ENCODE results near the gene PPM1B. TPM values are rescaled to one million over a fixed set of nuclear protein-coding genes. Genes with fewer than 3 reads are reported as not detected.

The PPM1B gene
- total and polyA plus RNA-seq, 8 donors = 37.5 to 66.2 (median 57.0) TPM

- H3K27me3 ChIP-seq = no peaks in the 10 kb centered on the region
- no peaks in the 10 kb centered on the region for H3K9me3 ChIP-seq
- H3K36me3 ChIP-seq = peaks cover 0 to 30% of the 10 kb centered on the region in 2 donors
- intact Hi-C loops (cut with DNase I) = no loop called here
- no peak for DNase-seq
- no peak overlapping the region for H3K4me3 ChIP-seq
- TF ChIP-seq, protein P1, sequence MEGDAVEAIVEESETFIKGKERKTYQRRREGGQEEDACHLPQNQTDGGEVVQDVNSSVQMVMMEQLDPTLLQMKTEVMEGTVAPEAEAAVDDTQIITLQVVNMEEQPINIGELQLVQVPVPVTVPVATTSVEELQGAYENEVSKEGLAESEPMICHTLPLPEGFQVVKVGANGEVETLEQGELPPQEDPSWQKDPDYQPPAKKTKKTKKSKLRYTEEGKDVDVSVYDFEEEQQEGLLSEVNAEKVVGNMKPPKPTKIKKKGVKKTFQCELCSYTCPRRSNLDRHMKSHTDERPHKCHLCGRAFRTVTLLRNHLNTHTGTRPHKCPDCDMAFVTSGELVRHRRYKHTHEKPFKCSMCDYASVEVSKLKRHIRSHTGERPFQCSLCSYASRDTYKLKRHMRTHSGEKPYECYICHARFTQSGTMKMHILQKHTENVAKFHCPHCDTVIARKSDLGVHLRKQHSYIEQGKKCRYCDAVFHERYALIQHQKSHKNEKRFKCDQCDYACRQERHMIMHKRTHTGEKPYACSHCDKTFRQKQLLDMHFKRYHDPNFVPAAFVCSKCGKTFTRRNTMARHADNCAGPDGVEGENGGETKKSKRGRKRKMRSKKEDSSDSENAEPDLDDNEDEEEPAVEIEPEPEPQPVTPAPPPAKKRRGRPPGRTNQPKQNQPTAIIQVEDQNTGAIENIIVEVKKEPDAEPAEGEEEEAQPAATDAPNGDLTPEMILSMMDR (IDR thresholded peaks at IDR 0.05) = no peak
- ATAC-seq = no peak
- no peaks in the 10 kb centered on the region for H3K4me1 ChIP-seq
- H3K27ac ChIP-seq = no peak overlapping the region
Measured at GRCh38 chr2:44210362-44210761, 41.7 kb downstream of the PPM1B start.

DNA sequence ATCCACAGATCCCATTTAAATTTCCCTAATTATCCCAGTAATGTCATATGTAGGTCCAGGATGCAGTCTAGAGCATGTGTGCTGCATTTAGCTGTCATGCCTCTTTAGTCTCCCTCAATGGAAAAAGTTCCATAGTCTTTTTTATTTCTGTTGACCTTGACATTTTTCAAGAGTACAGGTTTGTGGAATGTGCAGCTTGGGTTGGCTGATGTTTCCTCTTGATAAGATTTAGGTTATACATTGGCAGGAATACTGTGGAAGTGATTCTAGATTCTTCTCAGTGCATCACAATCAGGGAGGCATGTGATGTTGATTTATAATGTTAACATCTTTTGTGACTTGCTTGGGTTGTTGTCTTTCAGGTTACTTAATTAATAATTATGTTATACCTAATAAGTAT lies 42.5 kb downstream of the PPM1B start:
- DNase-seq (no peak), ATAC-seq (no peak)
- intact Hi-C loops (cut with DNase I) = no loop called here
- H3K27ac ChIP-seq = no peak overlapping the region
- TF ChIP-seq, protein P1 (IDR thresholded peaks at IDR 0.05) = no peak
- H3K36me3 ChIP-seq = peaks cover 0 to 33% of the 10 kb centered on the region in 2 donors
- H3K4me1 ChIP-seq = no peaks in the 10 kb centered on the region
- H3K9me3 ChIP-seq = no peaks in the 10 kb centered on the region
- no peaks in the 10 kb centered on the region for H3K27me3 ChIP-seq
- no peak overlapping the region for H3K4me3 ChIP-seq

DNA sequence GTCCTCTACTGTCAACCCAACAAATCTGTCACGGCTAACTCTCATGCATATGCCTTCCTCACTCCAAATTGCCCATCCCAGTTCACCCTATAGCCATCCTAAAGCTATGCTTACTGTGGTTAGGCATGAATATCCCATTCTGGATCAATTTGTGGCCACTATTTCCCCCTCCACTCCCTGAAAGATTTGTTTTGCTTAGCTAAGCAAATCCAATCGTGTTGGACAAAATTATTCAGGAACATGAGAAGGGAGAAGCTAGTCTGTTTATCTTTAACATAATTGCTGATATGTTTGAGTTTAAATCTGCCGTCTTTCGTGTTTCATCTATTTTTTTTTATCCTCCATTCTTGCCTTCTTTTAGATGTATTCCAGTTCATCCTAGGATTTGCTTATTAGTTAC lies 43.6 kb downstream of the PPM1B start:
- no peak overlapping the region for H3K27ac ChIP-seq
- intact Hi-C loops (cut with DNase I) = no loop called here
- H3K36me3 ChIP-seq = peaks cover 0 to 36% of the 10 kb centered on the region in 2 donors
- ATAC-seq (no peak), DNase-seq (no peak)
- TF ChIP-seq, protein P1 (IDR thresholded peaks at IDR 0.05) = no peak
- H3K4me1 ChIP-seq = no peaks in the 10 kb centered on the region
- no peak overlapping the region for H3K4me3 ChIP-seq
- H3K27me3 ChIP-seq = no peaks in the 10 kb centered on the region
- H3K9me3 ChIP-seq = no peaks in the 10 kb centered on the region

DNA sequence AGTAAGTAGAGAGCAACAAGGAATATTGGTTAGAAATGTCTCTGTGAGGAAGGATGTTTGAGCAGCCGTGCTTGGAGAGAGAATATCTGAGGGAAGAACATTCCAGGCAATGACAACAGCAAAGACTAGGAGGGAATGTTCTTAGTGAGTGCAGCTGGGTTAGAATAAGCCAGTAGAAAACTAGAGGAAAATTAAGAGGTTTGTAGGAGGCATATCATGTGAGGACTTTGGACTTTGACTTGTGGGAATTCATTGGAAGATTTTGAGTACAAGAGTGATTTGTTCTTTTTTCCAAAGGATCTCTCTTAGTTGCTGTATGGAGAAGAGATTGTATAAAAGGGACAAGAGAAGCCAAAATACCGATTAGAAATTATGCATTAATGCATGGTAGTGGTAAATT lies 47.2 kb downstream of the PPM1B start:
- Histone ChIP-seq H3K4me1 (no peaks in the 10 kb centered on the region), H3K27ac (no peak overlapping the region), H3K9me3 (no peaks in the 10 kb centered on the region), H3K27me3 (no peaks in the 10 kb centered on the region), H3K36me3 (peaks cover 0 to 48% of the 10 kb centered on the region in 2 donors), H3K4me3 (no peak overlapping the region)
- TF ChIP-seq, protein P1 (IDR thresholded peaks at IDR 0.05) = no peak
- intact Hi-C loops (cut with DNase I) = no loop called here
- ATAC-seq (no peak), DNase-seq (no peak)

GRCh38 chr2:44218771-44219170 lies 50.1 kb downstream of the PPM1B start:
- H3K27ac ChIP-seq = no peak overlapping the region
- ATAC-seq (no peak), DNase-seq (no peak)
- H3K27me3 ChIP-seq = no peaks in the 10 kb centered on the region
- no peaks in the 10 kb centered on the region for H3K9me3 ChIP-seq
- peaks cover 0 to 50% of the 10 kb centered on the region in 2 donors for H3K36me3 ChIP-seq
- H3K4me3 ChIP-seq = no peak overlapping the region
- intact Hi-C loops (cut with DNase I) = no loop called here
- H3K4me1 ChIP-seq = no peaks in the 10 kb centered on the region
- TF ChIP-seq, protein P1 (IDR thresholded peaks at IDR 0.05) = no peak

Measured in left lung (tissue), 10 donors.